ENCODE data around the gene MFSD12.
"Not testable (repeated sequence)": the region's sequence is repeated elsewhere in the genome, so short reads cannot be mapped to it uniquely, and the experiment has no call there.

MFSD12 gene

DNA sequence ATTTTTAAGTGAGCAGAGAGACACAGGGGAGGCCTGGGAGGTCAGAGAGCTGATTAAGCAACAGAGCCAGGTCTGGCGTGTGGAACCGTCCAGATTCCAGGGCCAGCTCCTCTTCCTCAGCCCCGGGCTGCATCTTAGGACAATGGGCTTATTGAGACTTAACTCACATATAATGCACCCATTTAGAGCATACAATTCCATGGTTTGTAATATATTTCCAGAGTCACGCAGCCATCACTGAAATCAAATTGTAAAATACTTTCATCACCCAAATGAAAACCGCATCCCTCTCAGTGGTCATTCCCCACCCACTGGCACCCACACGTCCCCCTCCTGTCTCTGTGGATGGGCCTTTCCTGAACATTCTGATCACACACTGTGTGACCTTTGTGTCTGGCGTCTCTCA lies 13.2 kb upstream of the MFSD12 start:
- H3K9me3 ChIP-seq (ENCODE audit: control insufficient read depth, insufficient read depth, low read length): no peaks in the 10 kb centered on the region
- no peaks in the 10 kb centered on the region for H3K27me3 ChIP-seq (ENCODE audit: control insufficient read depth, insufficient read depth, low read length)
- H3K36me3 ChIP-seq (ENCODE audit: control insufficient read depth, insufficient read depth, low read length): peaks cover 3% of the 10 kb centered on the region
- H3K9ac ChIP-seq (ENCODE audit: low read depth, low read length): no peak overlapping the region
- H3K4me3 ChIP-seq (ENCODE audit: low read depth, low read length): no peak overlapping the region
- H3K4me1 ChIP-seq (ENCODE audit: control insufficient read depth, insufficient read depth, low read length): no peaks in the 10 kb centered on the region

DNA sequence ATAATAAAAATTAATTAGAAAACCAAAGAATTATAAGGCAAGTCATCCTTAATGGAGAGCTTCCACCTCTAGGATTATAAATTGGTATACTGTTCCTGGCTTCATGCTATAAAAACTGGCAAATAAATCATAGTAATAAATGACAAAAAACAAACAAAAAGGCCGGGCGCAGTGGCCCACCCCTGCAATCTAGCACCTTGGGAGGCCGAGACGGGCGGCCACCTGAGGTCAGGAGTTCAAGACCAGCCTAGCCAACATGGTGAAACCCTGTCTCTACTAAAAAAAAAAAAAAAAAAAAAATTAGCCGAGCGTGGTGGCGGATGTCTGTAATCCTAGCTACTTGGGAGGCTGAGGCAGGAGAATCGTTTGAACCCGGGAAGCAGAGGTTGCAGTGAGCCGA lies 12.7 kb upstream of the MFSD12 start:
- not testable (repeated sequence) for H3K4me1 ChIP-seq (ENCODE audit: control insufficient read depth, insufficient read depth, low read length); H3K36me3 ChIP-seq (ENCODE audit: control insufficient read depth, insufficient read depth, low read length); H3K9me3 ChIP-seq (ENCODE audit: control insufficient read depth, insufficient read depth, low read length); H3K27me3 ChIP-seq (ENCODE audit: control insufficient read depth, insufficient read depth, low read length); H3K4me3 ChIP-seq (ENCODE audit: low read depth, low read length); H3K9ac ChIP-seq (ENCODE audit: low read depth, low read length)

DNA sequence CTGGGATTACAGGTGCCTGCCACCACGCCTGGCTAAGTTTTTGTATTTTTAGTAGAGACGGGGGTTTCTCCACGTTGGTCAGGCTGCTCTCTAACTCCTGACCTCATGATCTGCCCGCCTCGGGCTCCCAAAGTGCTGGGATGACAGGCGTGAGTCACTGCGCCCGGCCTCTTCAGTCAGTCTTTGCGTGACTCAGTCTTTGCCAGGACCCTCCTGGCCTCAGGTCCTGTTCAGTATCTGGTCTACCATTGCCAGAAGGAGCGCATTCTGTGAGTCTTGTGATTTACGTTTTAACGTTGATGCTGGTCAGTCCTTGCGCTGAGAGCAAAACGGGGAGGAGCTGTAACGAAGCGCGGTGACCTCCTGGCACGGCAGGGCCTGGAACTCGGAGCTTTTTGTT lies 7.8 kb upstream of the MFSD12 start:
- H3K4me1 ChIP-seq (ENCODE audit: control insufficient read depth, insufficient read depth, low read length): no peaks in the 10 kb centered on the region
- H3K36me3 ChIP-seq (ENCODE audit: control insufficient read depth, insufficient read depth, low read length): no peaks in the 10 kb centered on the region
- no peaks in the 10 kb centered on the region for H3K27me3 ChIP-seq (ENCODE audit: control insufficient read depth, insufficient read depth, low read length)
- H3K9ac ChIP-seq (ENCODE audit: low read depth, low read length): no peak overlapping the region
- no peak overlapping the region for H3K4me3 ChIP-seq (ENCODE audit: low read depth, low read length)
- no peaks in the 10 kb centered on the region for H3K9me3 ChIP-seq (ENCODE audit: control insufficient read depth, insufficient read depth, low read length)

DNA sequence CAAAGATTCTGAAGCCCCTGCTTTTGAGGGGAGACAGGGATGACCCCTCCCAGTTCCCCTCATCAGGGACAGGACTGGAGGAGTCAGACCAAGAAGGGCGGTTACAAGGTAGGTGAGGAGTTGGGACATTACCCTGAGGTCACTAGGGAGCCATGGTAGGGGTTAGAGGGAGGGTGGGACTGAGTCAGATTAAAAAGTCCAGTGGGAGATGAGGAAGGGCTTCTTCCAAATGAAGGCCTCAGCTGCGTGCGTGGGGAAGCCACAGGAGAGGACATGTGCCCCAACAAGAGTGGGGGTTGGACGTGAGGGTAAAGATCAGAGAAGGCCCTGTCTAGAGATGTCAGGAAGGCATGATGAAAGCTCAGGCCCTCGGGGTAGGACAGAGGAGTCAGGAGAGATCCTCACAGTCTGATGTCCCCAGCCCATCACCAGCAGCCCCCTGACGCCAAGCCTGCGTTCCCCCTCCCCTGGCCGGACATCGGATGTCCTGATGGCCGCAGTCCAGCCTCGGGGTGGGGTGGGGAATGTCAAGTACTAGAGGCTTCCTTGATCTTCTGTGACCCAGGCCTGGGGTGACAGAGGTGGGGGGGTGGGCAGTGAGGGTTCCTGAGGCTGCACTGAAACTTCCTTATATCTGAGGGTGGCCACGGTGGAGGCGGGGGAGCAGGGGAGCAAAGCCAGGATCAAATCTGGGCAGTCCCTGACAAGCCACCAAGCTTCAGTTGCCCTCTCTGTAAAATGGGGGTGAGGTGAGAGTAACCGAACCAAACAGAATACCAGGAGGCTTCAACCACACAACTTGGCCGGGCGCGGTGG lies 6.5 kb upstream of the MFSD12 start:
- Histone ChIP-seq H3K27me3 (ENCODE audit: control insufficient read depth, insufficient read depth, low read length) (no peaks in the 10 kb centered on the region), H3K9ac (ENCODE audit: low read depth, low read length) (no peak overlapping the region), H3K36me3 (ENCODE audit: control insufficient read depth, insufficient read depth, low read length) (no peaks in the 10 kb centered on the region), H3K4me3 (ENCODE audit: low read depth, low read length) (no peak overlapping the region), H3K9me3 (ENCODE audit: control insufficient read depth, insufficient read depth, low read length) (no peaks in the 10 kb centered on the region), H3K4me1 (ENCODE audit: control insufficient read depth, insufficient read depth, low read length) (no peaks in the 10 kb centered on the region)

DNA sequence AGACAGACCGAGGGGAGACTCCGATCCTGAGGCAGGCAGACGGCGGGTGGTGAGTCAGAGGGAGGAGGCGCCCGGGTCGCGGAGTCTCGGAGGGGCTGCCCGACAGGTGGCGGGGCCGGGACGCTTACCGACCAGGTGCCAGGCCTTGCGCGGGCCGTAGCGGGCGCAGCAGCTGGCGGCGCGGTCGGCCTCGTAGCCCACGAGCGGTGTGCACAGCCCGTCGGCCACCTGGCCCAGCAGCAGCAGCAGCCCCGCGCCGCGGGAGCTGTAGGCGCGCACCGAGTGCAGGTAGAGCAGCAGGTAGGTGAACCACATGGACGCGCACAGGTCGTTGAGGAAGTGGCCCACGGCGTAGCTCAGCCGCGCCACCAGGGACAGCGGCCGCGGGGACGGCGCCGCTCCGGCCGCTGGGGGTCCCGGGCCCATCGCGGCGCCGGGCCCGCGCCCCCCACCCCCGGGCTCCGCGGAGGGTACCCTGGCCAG lies 367 bp downstream of the MFSD12 start:
- Histone ChIP-seq H3K36me3 (ENCODE audit: control insufficient read depth, insufficient read depth, low read length) (no peaks in the 10 kb centered on the region), H3K9me3 (ENCODE audit: control insufficient read depth, insufficient read depth, low read length) (no peaks in the 10 kb centered on the region), H3K4me1 (ENCODE audit: control insufficient read depth, insufficient read depth, low read length) (no peaks in the 10 kb centered on the region), H3K27me3 (ENCODE audit: control insufficient read depth, insufficient read depth, low read length) (peaks cover 3% of the 10 kb centered on the region), H3K4me3 (ENCODE audit: low read depth, low read length) (peak overlapping the region; percentile 69), H3K9ac (ENCODE audit: low read depth, low read length) (no peak overlapping the region)

DNA sequence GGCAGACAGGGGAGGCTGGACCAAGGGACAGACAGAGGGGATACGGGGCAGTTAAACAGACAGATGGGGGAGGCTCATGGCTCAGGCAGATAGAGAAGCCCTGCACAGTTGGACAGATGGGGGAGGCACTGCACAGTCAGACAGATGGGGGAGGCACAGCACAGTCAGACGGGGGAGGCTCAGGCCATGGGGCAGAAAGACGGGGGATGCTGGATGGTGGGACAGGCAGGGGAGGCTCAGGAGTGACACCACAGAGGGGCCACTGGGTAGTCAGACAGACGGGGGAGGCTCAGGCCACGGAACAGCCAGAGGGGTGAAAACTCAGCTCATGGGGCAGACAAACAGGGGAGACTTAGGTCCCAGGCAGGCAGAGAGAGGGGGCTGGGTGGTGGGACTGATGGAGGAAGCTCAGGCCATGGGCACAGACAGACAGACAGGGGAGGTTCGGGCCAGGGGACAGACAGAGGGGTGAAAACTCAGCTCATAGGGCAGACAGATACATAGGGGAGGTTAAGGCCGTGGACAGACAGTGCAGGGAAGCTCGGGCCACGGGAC lies 886 bp downstream of the MFSD12 start:
- Histone ChIP-seq H3K9ac (ENCODE audit: low read depth, low read length) (no peak overlapping the region), H3K9me3 (ENCODE audit: control insufficient read depth, insufficient read depth, low read length) (no peaks in the 10 kb centered on the region), H3K4me1 (ENCODE audit: control insufficient read depth, insufficient read depth, low read length) (no peaks in the 10 kb centered on the region), H3K36me3 (ENCODE audit: control insufficient read depth, insufficient read depth, low read length) (no peaks in the 10 kb centered on the region), H3K4me3 (ENCODE audit: low read depth, low read length) (peak overlapping the region; percentile 69), H3K27me3 (ENCODE audit: control insufficient read depth, insufficient read depth, low read length) (peaks cover 3% of the 10 kb centered on the region)

DNA sequence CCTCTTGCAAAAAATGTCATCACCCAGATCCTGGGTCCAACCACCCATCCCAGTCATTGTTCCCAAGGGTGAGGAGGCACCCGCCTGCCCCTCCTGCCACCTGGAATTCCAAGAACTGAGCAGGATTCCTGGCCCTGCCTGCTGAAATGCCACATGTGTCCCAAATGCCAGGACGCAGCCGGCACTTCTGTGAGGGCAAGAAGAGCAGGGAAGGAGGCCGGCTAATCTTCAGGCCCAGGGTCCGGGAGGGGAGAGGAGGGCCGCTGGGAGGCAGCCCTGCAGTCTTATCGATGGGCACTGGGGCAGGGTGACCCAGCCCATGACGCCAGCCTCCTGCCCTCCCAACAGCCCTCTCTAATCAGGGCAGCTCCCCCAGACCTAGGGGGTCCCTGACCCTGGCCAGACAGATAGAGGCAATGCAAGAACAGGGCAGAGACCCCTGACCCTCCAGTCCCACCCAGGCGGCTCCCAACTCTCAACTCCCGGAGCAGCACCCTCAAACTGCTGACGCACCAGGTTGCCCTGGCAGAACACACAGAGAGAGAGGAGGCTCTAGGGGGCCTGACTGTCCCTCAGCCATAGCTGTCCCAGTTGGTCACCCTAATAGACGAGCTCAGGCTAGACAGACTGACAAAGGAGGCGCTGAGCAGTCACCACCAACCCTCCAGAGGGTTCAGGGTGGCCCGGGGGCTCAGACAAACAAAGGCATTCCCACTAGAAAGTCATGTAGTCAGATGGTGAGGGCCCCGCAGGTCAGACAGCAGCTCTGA lies 1.5 kb downstream of the MFSD12 start:
- peaks cover 3% of the 10 kb centered on the region for H3K36me3 ChIP-seq (ENCODE audit: control insufficient read depth, insufficient read depth, low read length)
- H3K9ac ChIP-seq (ENCODE audit: low read depth, low read length): no peak overlapping the region
- peaks cover 3% of the 10 kb centered on the region for H3K27me3 ChIP-seq (ENCODE audit: control insufficient read depth, insufficient read depth, low read length)
- no peak overlapping the region for H3K4me3 ChIP-seq (ENCODE audit: low read depth, low read length)
- no peaks in the 10 kb centered on the region for H3K4me1 ChIP-seq (ENCODE audit: control insufficient read depth, insufficient read depth, low read length)
- no peaks in the 10 kb centered on the region for H3K9me3 ChIP-seq (ENCODE audit: control insufficient read depth, insufficient read depth, low read length)

DNA sequence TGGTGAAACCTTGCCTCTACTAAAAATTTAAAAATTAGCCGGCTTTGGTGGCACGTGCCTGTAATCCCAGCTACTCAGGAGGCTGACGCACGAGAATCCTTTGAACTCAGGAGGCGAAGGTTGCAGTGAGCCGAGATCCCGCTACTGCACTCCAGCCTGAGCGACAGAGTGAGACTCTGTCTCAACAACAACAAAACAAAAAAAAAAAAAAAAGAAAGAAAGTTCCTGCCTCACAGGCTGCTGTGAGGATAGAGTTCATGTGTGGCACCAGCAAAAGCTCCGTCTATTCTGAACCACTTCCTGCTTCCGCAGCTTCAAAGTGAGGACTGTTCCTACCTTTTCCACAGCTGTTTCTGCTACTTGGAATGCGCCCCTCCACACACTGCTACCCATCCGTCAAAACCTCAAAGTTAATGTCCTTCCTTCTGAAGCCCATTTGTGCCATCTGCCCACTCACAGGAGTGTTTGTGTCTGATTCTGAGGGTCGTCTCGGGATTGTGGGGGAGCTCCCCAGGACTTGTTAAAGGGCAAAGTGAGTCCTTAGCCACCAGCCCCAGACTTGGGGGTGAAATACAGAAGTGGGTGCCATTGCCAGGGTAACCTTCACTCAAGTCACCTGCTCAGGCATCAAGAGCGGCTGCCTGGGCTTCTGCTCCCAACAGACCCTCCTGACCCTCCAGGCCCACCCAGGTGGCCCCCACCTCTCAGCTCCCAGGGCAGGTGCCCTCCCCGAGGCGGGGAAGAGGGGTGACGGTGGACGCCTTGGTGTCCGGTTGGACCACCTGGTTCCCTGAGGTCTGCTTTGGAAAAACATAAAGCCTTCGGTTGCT lies 2.9 kb downstream of the MFSD12 start:
- H3K27me3 ChIP-seq (ENCODE audit: control insufficient read depth, insufficient read depth, low read length): peaks cover 3% of the 10 kb centered on the region
- H3K36me3 ChIP-seq (ENCODE audit: control insufficient read depth, insufficient read depth, low read length): peaks cover 3% of the 10 kb centered on the region
- H3K9ac ChIP-seq (ENCODE audit: low read depth, low read length): no peak overlapping the region
- H3K4me1 ChIP-seq (ENCODE audit: control insufficient read depth, insufficient read depth, low read length): no peaks in the 10 kb centered on the region
- no peak overlapping the region for H3K4me3 ChIP-seq (ENCODE audit: low read depth, low read length)
- H3K9me3 ChIP-seq (ENCODE audit: control insufficient read depth, insufficient read depth, low read length): no peaks in the 10 kb centered on the region

DNA sequence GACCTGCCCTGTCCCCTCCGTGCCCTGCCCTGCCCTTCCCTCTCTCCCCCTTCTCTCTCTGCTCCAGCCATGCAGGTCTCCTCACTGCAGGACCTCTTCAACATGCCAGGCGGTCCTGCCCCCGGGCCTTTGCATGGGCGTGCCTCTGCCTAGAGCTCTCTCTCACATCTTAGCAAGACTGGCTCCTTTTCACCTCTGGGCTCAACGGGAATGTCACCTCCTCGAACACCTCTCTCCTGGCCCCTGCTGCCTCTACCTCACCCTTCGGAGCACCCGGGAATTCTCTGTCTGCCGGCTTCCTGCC lies 5.6 kb downstream of the MFSD12 start:
- no peaks in the 10 kb centered on the region for H3K9me3 ChIP-seq (ENCODE audit: control insufficient read depth, insufficient read depth, low read length)
- H3K9ac ChIP-seq (ENCODE audit: low read depth, low read length): no peak overlapping the region
- H3K4me1 ChIP-seq (ENCODE audit: control insufficient read depth, insufficient read depth, low read length): no peaks in the 10 kb centered on the region
- H3K4me3 ChIP-seq (ENCODE audit: low read depth, low read length): no peak overlapping the region
- H3K27me3 ChIP-seq (ENCODE audit: control insufficient read depth, insufficient read depth, low read length): no peaks in the 10 kb centered on the region
- peaks cover 14% of the 10 kb centered on the region for H3K36me3 ChIP-seq (ENCODE audit: control insufficient read depth, insufficient read depth, low read length)

DNA sequence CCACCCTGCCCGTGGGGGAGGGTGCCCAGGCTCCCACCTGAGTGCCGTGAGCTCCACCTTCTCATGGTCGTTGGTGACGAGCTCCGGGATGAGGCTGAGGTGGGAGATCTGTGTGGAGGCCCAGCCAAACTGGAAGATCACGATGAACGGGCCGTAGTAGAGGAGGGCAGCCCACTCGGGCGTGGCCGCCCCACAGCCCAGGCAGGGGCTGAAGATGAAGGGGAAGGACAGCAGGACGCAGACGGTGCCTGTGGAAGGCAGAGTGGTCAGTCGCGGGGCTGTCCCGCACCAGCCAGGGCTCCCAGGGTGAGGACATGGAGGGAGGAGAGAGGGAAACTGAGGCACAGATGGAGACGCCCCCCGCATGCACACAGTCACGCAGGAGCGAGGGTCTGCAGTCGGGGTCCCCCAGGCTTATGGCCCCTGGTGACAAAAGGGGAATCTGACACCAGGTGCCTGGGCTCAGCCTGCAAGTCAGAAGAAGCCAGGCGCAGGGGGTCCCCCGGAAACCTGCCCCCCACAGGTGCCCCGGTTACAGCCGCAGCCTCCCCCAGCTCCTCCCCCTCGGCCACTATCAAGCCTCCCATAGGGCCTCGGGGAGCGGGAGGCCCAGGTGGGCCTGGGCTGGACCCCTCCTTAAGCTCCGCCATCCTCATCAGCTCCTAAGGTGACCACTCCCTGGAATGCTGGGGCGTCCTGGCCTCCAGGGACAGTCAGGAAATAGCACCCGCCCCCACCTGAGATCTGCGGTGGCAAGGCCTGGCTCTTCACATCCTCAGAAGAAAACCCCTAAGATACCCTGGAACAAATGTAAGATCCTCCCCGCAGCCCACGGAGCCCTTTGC lies 6.2 kb downstream of the MFSD12 start:
- Histone ChIP-seq H3K36me3 (ENCODE audit: control insufficient read depth, insufficient read depth, low read length) (peaks cover 16% of the 10 kb centered on the region), H3K27me3 (ENCODE audit: control insufficient read depth, insufficient read depth, low read length) (no peaks in the 10 kb centered on the region), H3K4me1 (ENCODE audit: control insufficient read depth, insufficient read depth, low read length) (no peaks in the 10 kb centered on the region), H3K9ac (ENCODE audit: low read depth, low read length) (no peak overlapping the region), H3K4me3 (ENCODE audit: low read depth, low read length) (no peak overlapping the region), H3K9me3 (ENCODE audit: control insufficient read depth, insufficient read depth, low read length) (no peaks in the 10 kb centered on the region)

DNA sequence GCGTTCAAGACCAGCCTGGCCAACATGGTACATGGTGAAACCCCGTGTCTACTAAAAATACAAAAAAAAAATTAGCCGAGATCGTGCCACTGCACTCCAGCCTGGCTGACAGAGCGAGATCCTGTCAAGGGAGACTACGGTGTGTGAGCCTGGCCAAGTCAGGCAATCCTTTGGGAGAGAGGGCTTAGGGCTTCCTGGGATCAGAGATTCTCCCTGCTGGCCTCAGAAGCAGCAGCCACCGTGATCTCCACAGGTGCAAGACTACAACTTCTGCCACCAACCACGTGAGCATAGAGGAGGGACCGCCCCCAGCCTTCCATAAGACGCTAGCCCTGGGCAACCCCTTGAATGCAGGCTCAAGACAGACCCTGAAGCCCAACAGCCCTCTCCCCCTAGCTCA lies 7.6 kb downstream of the MFSD12 start:
- no peaks in the 10 kb centered on the region for H3K9me3 ChIP-seq (ENCODE audit: control insufficient read depth, insufficient read depth, low read length)
- no peak overlapping the region for H3K9ac ChIP-seq (ENCODE audit: low read depth, low read length)
- H3K27me3 ChIP-seq (ENCODE audit: control insufficient read depth, insufficient read depth, low read length): no peaks in the 10 kb centered on the region
- H3K36me3 ChIP-seq (ENCODE audit: control insufficient read depth, insufficient read depth, low read length): peaks cover 20% of the 10 kb centered on the region
- no peak overlapping the region for H3K4me3 ChIP-seq (ENCODE audit: low read depth, low read length)
- no peaks in the 10 kb centered on the region for H3K4me1 ChIP-seq (ENCODE audit: control insufficient read depth, insufficient read depth, low read length)

Data from iPS-15b (cell line).